ENCODE measurements around the gene MIPEP. TPM values are rescaled to one million over a fixed set of nuclear protein-coding genes. Genes with fewer than 3 reads are reported as not detected.
A peak's percentile ranks its signal among the peaks of the same experiment; 100 is the strongest.

The MIPEP gene
- total RNA-seq, 2 experiments from 2014 or later, result 13.2 to 15.5 TPM

- no peak for DNase-seq
These were observed 187.6 kb downstream of the MIPEP start for GRCh38 chr13:23701636-23702035.

GRCh38 chr13:23701186-23701585 lies 188.0 kb downstream of the MIPEP start:
- Mint-ChIP-seq H3K27me3 (no peaks in the 10 kb centered on the region), H3K4me3 (no peak overlapping the region), H3K36me3 (ENCODE audit: low read depth) (no peaks in the 10 kb centered on the region), H3K27ac (no peak overlapping the region), H3K9me3 (ENCODE audit: low read depth) (no peaks in the 10 kb centered on the region), H3K4me1 (peaks cover 7% of the 10 kb centered on the region)
- intact Hi-C loops (cut with DNase I, micrococcal nuclease), result no loop called here
- ATAC-seq (no peak), DNase-seq (no peak)
- ChIA-PET POLR2A (no interaction called here), CTCF (interaction anchor here (0.7 kb wide), 1 partner anchor 1664 kb away, joined by 5 read pairs; no protein-coding TSS in a partner anchor)

More at GRCh38 chr13:23701636-23702035, 187.6 kb downstream of the MIPEP start:
- Mint-ChIP-seq H3K9me3 (ENCODE audit: low read depth) (no peaks in the 10 kb centered on the region), H3K27ac (no peak overlapping the region), H3K27me3 (no peaks in the 10 kb centered on the region), H3K36me3 (ENCODE audit: low read depth) (no peaks in the 10 kb centered on the region), H3K4me3 (no peak overlapping the region), H3K4me1 (peaks cover 3% of the 10 kb centered on the region)
- CTCF ChIA-PET, result interaction anchor here (0.7 kb wide), 1 partner anchor 1665 kb away, joined by 5 read pairs; no protein-coding TSS in a partner anchor
- intact Hi-C loops (cut with DNase I, micrococcal nuclease), result no loop called here
- POLR2A ChIA-PET, result no interaction called here
- no peak for ATAC-seq

GRCh38 chr13:23699271-23699670 lies 189.9 kb downstream of the MIPEP start:
- Mint-ChIP-seq H3K27me3 (no peaks in the 10 kb centered on the region), H3K4me3 (no peak overlapping the region), H3K27ac (no peak overlapping the region), H3K9me3 (ENCODE audit: low read depth) (no peaks in the 10 kb centered on the region), H3K4me1 (peaks cover 15% of the 10 kb centered on the region), H3K36me3 (ENCODE audit: low read depth) (no peaks in the 10 kb centered on the region)
- ChIA-PET POLR2A (no interaction called here), CTCF (interaction anchor here (1.3 kb wide), 1 partner anchor 186 kb away, joined by 4 read pairs; no protein-coding TSS in a partner anchor)
- intact Hi-C loops (cut with DNase I, micrococcal nuclease), result no loop called here
- DNase-seq, result no peak
- no peak for ATAC-seq

- Mint-ChIP-seq H3K9me3 (ENCODE audit: low read depth) (no peaks in the 10 kb centered on the region), H3K4me1 (peaks cover 15% of the 10 kb centered on the region), H3K27me3 (no peaks in the 10 kb centered on the region), H3K36me3 (ENCODE audit: low read depth) (no peaks in the 10 kb centered on the region), H3K4me3 (no peak overlapping the region), H3K27ac (no peak overlapping the region)
- no peak for ATAC-seq
- intact Hi-C loops (cut with DNase I, micrococcal nuclease), result no loop called here
- ChIA-PET CTCF (interaction anchor here (1.3 to 1.7 kb wide), 3 partner anchors 11 to 185 kb away, joined by 3 to 6 read pairs (median 4); no protein-coding TSS in a partner anchor), POLR2A (no interaction called here)
- DNase-seq, result no peak
These were observed 191.4 kb downstream of the MIPEP start for GRCh38 chr13:23697772-23698313.

GRCh38 chr13:23696610-23697009 lies 192.6 kb downstream of the MIPEP start:
- no peaks in the 10 kb centered on the region for H3K9me3 Mint-ChIP-seq (ENCODE audit: low read depth)
- DNase-seq, result no peak
- no peak overlapping the region for H3K4me3 Mint-ChIP-seq
- no peak overlapping the region for H3K27ac Mint-ChIP-seq
- intact Hi-C loops (cut with DNase I, micrococcal nuclease), result no loop called here
- POLR2A ChIA-PET, result no interaction called here
- H3K36me3 Mint-ChIP-seq (ENCODE audit: low read depth), result no peaks in the 10 kb centered on the region
- H3K27me3 Mint-ChIP-seq, result no peaks in the 10 kb centered on the region
- CTCF ChIA-PET, result no interaction called here
- ATAC-seq, result no peak
- peaks cover 15% of the 10 kb centered on the region for H3K4me1 Mint-ChIP-seq

- H3K36me3 Mint-ChIP-seq (ENCODE audit: low read depth), result no peaks in the 10 kb centered on the region
- peak overlapping the region; percentile 45 for H3K4me3 Mint-ChIP-seq
- DNase-seq, result peak; percentile 73
- peak; percentile 95 for ATAC-seq
- H3K27me3 Mint-ChIP-seq, result no peaks in the 10 kb centered on the region
- H3K4me1 Mint-ChIP-seq, result peaks cover 15% of the 10 kb centered on the region
- CTCF ChIA-PET, result no interaction called here
- H3K9me3 Mint-ChIP-seq (ENCODE audit: low read depth), result no peaks in the 10 kb centered on the region
- intact Hi-C loops (cut with DNase I, micrococcal nuclease), result no loop called here
- POLR2A ChIA-PET, result no interaction called here
- peak overlapping the region; percentile 87 for H3K27ac Mint-ChIP-seq
These were observed 193.3 kb downstream of the MIPEP start for GRCh38 chr13:23695711-23696464.

- Mint-ChIP-seq H3K4me3 (no peak overlapping the region), H3K9me3 (ENCODE audit: low read depth) (no peaks in the 10 kb centered on the region), H3K27ac (no peak overlapping the region), H3K27me3 (no peaks in the 10 kb centered on the region), H3K36me3 (ENCODE audit: low read depth) (no peaks in the 10 kb centered on the region), H3K4me1 (peaks cover 15% of the 10 kb centered on the region)
- ChIA-PET CTCF (no interaction called here), POLR2A (no interaction called here)
- intact Hi-C loops (cut with DNase I, micrococcal nuclease), result no loop called here
- no peak for DNase-seq
- ATAC-seq, result no peak
These were observed 194.0 kb downstream of the MIPEP start for GRCh38 chr13:23695196-23695595.

GRCh38 chr13:23692816-23693215 lies 196.4 kb downstream of the MIPEP start:
- no peaks in the 10 kb centered on the region for H3K27me3 Mint-ChIP-seq
- ChIA-PET CTCF (no interaction called here), POLR2A (no interaction called here)
- H3K4me1 Mint-ChIP-seq, result peaks cover 12% of the 10 kb centered on the region
- no peak for ATAC-seq
- H3K36me3 Mint-ChIP-seq (ENCODE audit: low read depth), result no peaks in the 10 kb centered on the region
- DNase-seq, result no peak
- H3K9me3 Mint-ChIP-seq (ENCODE audit: low read depth), result no peaks in the 10 kb centered on the region
- intact Hi-C loops (cut with DNase I, micrococcal nuclease), result no loop called here
- no peak overlapping the region for H3K4me3 Mint-ChIP-seq
- no peak overlapping the region for H3K27ac Mint-ChIP-seq

GRCh38 chr13:23690668-23691067 lies 198.5 kb downstream of the MIPEP start:
- ATAC-seq, result no peak
- Mint-ChIP-seq H3K9me3 (ENCODE audit: low read depth) (peaks cover 3% of the 10 kb centered on the region), H3K27ac (no peak overlapping the region), H3K36me3 (ENCODE audit: low read depth) (no peaks in the 10 kb centered on the region), H3K27me3 (no peaks in the 10 kb centered on the region), H3K4me3 (no peak overlapping the region), H3K4me1 (peaks cover 2% of the 10 kb centered on the region)
- POLR2A ChIA-PET, result no interaction called here
- DNase-seq, result no peak
- intact Hi-C loops (cut with DNase I, micrococcal nuclease), result no loop called here
- CTCF ChIA-PET, result interaction anchor here (0.7 to 1.1 kb wide), 2 partner anchors 10 to 178 kb away, joined by 3 to 4 read pairs; no protein-coding TSS in a partner anchor

GRCh38 chr13:23688336-23688735 lies 200.9 kb downstream of the MIPEP start:
- ATAC-seq, result no peak
- DNase-seq, result no peak
- Mint-ChIP-seq H3K27ac (no peak overlapping the region), H3K9me3 (ENCODE audit: low read depth) (peaks cover 16% of the 10 kb centered on the region), H3K36me3 (ENCODE audit: low read depth) (no peaks in the 10 kb centered on the region), H3K4me1 (no peaks in the 10 kb centered on the region), H3K4me3 (no peak overlapping the region), H3K27me3 (no peaks in the 10 kb centered on the region)
- intact Hi-C loops (cut with DNase I, micrococcal nuclease), result no loop called here
- CTCF ChIA-PET, result interaction anchor here (0.9 kb wide), 1 partner anchor 201 kb away, joined by 4 read pairs; the partner anchor contains the start of gene MIPEP
- POLR2A ChIA-PET, result interaction anchor here (0.6 kb wide), 1 partner anchor 1339 kb away, joined by 3 read pairs; no protein-coding TSS in a partner anchor

GRCh38 chr13:23687614-23688013 lies 201.6 kb downstream of the MIPEP start:
- H3K27ac Mint-ChIP-seq, result no peak overlapping the region
- no peaks in the 10 kb centered on the region for H3K27me3 Mint-ChIP-seq
- H3K36me3 Mint-ChIP-seq (ENCODE audit: low read depth), result no peaks in the 10 kb centered on the region
- intact Hi-C loops (cut with DNase I, micrococcal nuclease), result no loop called here
- no peak for DNase-seq
- H3K4me3 Mint-ChIP-seq, result no peak overlapping the region
- CTCF ChIA-PET, result interaction anchor here (0.9 kb wide), 1 partner anchor 202 kb away, joined by 4 read pairs; the partner anchor contains the start of gene MIPEP
- no peaks in the 10 kb centered on the region for H3K4me1 Mint-ChIP-seq
- POLR2A ChIA-PET, result interaction anchor here (0.5 kb wide), 1 partner anchor 1858 kb away, joined by 3 read pairs; no protein-coding TSS in a partner anchor
- H3K9me3 Mint-ChIP-seq (ENCODE audit: low read depth), result peaks cover 16% of the 10 kb centered on the region
- no peak for ATAC-seq

GRCh38 chr13:23686948-23687347 lies 202.3 kb downstream of the MIPEP start:
- H3K9me3 Mint-ChIP-seq (ENCODE audit: low read depth), result peaks cover 16% of the 10 kb centered on the region
- ATAC-seq, result no peak
- no peaks in the 10 kb centered on the region for H3K36me3 Mint-ChIP-seq (ENCODE audit: low read depth)
- H3K4me3 Mint-ChIP-seq, result no peak overlapping the region
- ChIA-PET POLR2A (no interaction called here), CTCF (no interaction called here)
- DNase-seq, result no peak
- H3K27me3 Mint-ChIP-seq, result no peaks in the 10 kb centered on the region
- no peaks in the 10 kb centered on the region for H3K4me1 Mint-ChIP-seq
- intact Hi-C loops (cut with DNase I, micrococcal nuclease), result no loop called here
- no peak overlapping the region for H3K27ac Mint-ChIP-seq
